Osteocyte (in vitro differentiated cells): Measurements from ENCODE around the gene TFRC. TPM values are rescaled to one million over a fixed set of nuclear protein-coding genes. Genes with fewer than 3 reads are reported as not detected.
"Not testable (repeated sequence)": the region's sequence is repeated elsewhere in the genome, so short reads cannot be mapped to it uniquely, and the experiment has no call there.

Source experiments
- DNase-seq: peaks from one replicate; pipeline ENCODE4 v3.0.0; 2021; ENCODE audit warnings: mixed read lengths; ENCODE audit not compliant: unreplicated experiment; ENCODE audit errors: extremely low spot score
- H3K27ac Mint-ChIP-seq: one replicate; pipeline ENCODE4 v1.8.0; 2021; ENCODE audit warnings: mild to moderate bottlenecking, mixed read lengths; ENCODE audit not compliant: unreplicated experiment
- H3K27me3 Mint-ChIP-seq: one replicate; pipeline ENCODE4 v1.8.0; 2021; ENCODE audit warnings: mixed read lengths; ENCODE audit not compliant: unreplicated experiment
- H3K36me3 Mint-ChIP-seq: one replicate; pipeline ENCODE4 v1.8.0; 2021; ENCODE audit warnings: mixed read lengths; ENCODE audit not compliant: unreplicated experiment
- H3K4me1 Mint-ChIP-seq: one replicate; pipeline ENCODE4 v1.8.0; 2021; ENCODE audit warnings: mixed read lengths; ENCODE audit not compliant: unreplicated experiment
- H3K4me3 Mint-ChIP-seq: one replicate; pipeline ENCODE4 v1.8.0; 2021; ENCODE audit warnings: mild to moderate bottlenecking, moderate library complexity, mixed read lengths; ENCODE audit not compliant: unreplicated experiment
- H3K9me3 Mint-ChIP-seq: one replicate; pipeline ENCODE4 v1.8.0; 2021; ENCODE audit warnings: mixed read lengths; ENCODE audit not compliant: unreplicated experiment
- CTCF ChIP-seq: fragments of 200-600 bp; sonication (generic); IDR thresholded peaks from 2 replicates; pipeline ENCODE4 v1.5.0; 2021; ENCODE audit warnings: antibody characterized with exemption, mild to moderate bottlenecking, moderate library complexity
- total RNA-seq: library from RNA; stranded (reverse); gene quantifications from 2 replicates; pipeline ENCODE4 v1.2.1, GENCODE V29; 2021

Gene TFRC
- total RNA-seq, 1 donor from 2014 or later = 84.6 TPM

GRCh38 chr3:196042673-196043072 lies 39.2 kb downstream of the TFRC start:
- H3K9me3 Mint-ChIP-seq = peaks cover 6% of the 10 kb centered on the region
- no peak overlapping the region for H3K27ac Mint-ChIP-seq
- DNase-seq = no peak
- no peak for TF ChIP-seq CTCF
- no peak overlapping the region for H3K4me3 Mint-ChIP-seq
- no peaks in the 10 kb centered on the region for H3K4me1 Mint-ChIP-seq
- no peaks in the 10 kb centered on the region for H3K36me3 Mint-ChIP-seq
- H3K27me3 Mint-ChIP-seq = peaks cover 4% of the 10 kb centered on the region

- Mint-ChIP-seq H3K4me3 (no peak overlapping the region), H3K4me1 (no peaks in the 10 kb centered on the region), H3K27ac (no peak overlapping the region), H3K9me3 (peaks cover 11% of the 10 kb centered on the region), H3K27me3 (peaks cover 4% of the 10 kb centered on the region), H3K36me3 (no peaks in the 10 kb centered on the region)
- TF ChIP-seq CTCF = no peak
- DNase-seq = no peak
Measured at GRCh38 chr3:196039359-196039758, 42.5 kb downstream of the TFRC start.

- not testable (repeated sequence) for DNase-seq, H3K36me3 Mint-ChIP-seq, H3K4me1 Mint-ChIP-seq, H3K9me3 Mint-ChIP-seq, H3K27ac Mint-ChIP-seq, H3K4me3 Mint-ChIP-seq
- peaks cover 60% of the 10 kb centered on the region for H3K27me3 Mint-ChIP-seq
- peak; percentile 48 for TF ChIP-seq CTCF
Measured at GRCh38 chr3:196026059-196026458, 55.8 kb downstream of the TFRC start.

- no peaks in the 10 kb centered on the region for H3K4me1 Mint-ChIP-seq
- H3K36me3 Mint-ChIP-seq = no peaks in the 10 kb centered on the region
- no peak for DNase-seq
- no peak for TF ChIP-seq CTCF
- H3K27me3 Mint-ChIP-seq = peaks cover 58% of the 10 kb centered on the region
- no peak overlapping the region for H3K27ac Mint-ChIP-seq
- H3K4me3 Mint-ChIP-seq = no peak overlapping the region
- H3K9me3 Mint-ChIP-seq = no peaks in the 10 kb centered on the region
Measured at GRCh38 chr3:196024968-196025367, 56.9 kb downstream of the TFRC start.

- H3K27me3 Mint-ChIP-seq = peaks cover 62% of the 10 kb centered on the region
- no peak for TF ChIP-seq CTCF
- DNase-seq = no peak
- no peak overlapping the region for H3K4me3 Mint-ChIP-seq
- no peaks in the 10 kb centered on the region for H3K36me3 Mint-ChIP-seq
- H3K9me3 Mint-ChIP-seq = no peaks in the 10 kb centered on the region
- no peaks in the 10 kb centered on the region for H3K4me1 Mint-ChIP-seq
- no peak overlapping the region for H3K27ac Mint-ChIP-seq
Measured at GRCh38 chr3:196023947-196024346, 57.9 kb downstream of the TFRC start.

- H3K4me1 Mint-ChIP-seq, H3K27ac Mint-ChIP-seq, DNase-seq, H3K36me3 Mint-ChIP-seq, H3K4me3 Mint-ChIP-seq, H3K9me3 Mint-ChIP-seq: not testable (repeated sequence)
- H3K27me3 Mint-ChIP-seq = peaks cover 72% of the 10 kb centered on the region
Measured at GRCh38 chr3:196022499-196022878, 59.4 kb downstream of the TFRC start.
